A549 (cell line): ENCODE results near the gene CHD6. TPM values are rescaled to one million over a fixed set of nuclear protein-coding genes. Genes with fewer than 3 reads are reported as not detected.

Experiments
- ATAC-seq, 2 experiments: fragments of 200-7000 bp in 1 of 2; fragments of >200 bp in 1 of 2; cut with Nextera tagmentation in 1 of 2; cut with Tn5 transposase in 1 of 2; 3 replicates each; pipeline versions ENCODE4 v1.8.0 to v1.9.1; 2018 to 2020; ENCODE audit warnings: mild to moderate bottlenecking in 1 of 2, moderate library complexity in 1 of 2
- CTCF ChIA-PET: fragments of 300-600 bp; sonication (Branson Sonifier 250); formaldehyde crosslinking; extraction: SDS; loops from one replicate; lab custom pipeline; 2021; ENCODE audit warnings: antibody characterized with exemption, inconsistent platforms; lab: Yijun Ruan, JAX
- POLR2A ChIA-PET: fragments of 350-600 bp; formaldehyde crosslinking; extraction: SDS; loops from one replicate; lab custom pipeline; 2021; ENCODE audit warnings: antibody characterized with exemption, inconsistent platforms; lab: Yijun Ruan, JAX
- DNase-seq, 2 experiments: peaks; one replicate each; pipeline versions ENCODE4 v3.0.0 to v3.0.0-alpha.2; 2011 to 2016; ENCODE audit warnings: low read depth in 1 of 2, low spot score in 1 of 2
- FAIRE-seq: peaks from 2 replicates; lab custom pipeline; 2011; peaks lifted over from hg19 to GRCh38; lab: Jason Lieb, UNC
- H3K27ac ChIP-seq, 2 experiments: fragments of >200 bp; sonication (Bioruptor Twin); formaldehyde crosslinking; 3 replicates each; pipeline ENCODE4 v1.5.1; 2016 to 2017
- H3K4me1 ChIP-seq: fragments of >200 bp; sonication (Bioruptor Twin); formaldehyde crosslinking; 3 replicates; pipeline ENCODE4 v1.6.1; 2016
- H3K4me2 ChIP-seq: fragments of >200 bp; sonication (Bioruptor Twin); formaldehyde crosslinking; 3 replicates; pipeline ENCODE4 v1.6.1; 2016
- H3K4me3 ChIP-seq: fragments of >200 bp; sonication (Bioruptor Twin); formaldehyde crosslinking; 3 replicates; pipeline ENCODE4 v1.5.1; 2016
- H3K9me3 ChIP-seq: fragments of >200 bp; sonication (Bioruptor Twin); formaldehyde crosslinking; 3 replicates; pipeline ENCODE4 v1.6.1; 2016
- BCL3 ChIP-seq: fragments of >200 bp; sonication (Bioruptor Twin); formaldehyde crosslinking; IDR thresholded peaks from 3 replicates; pipeline ENCODE4 v1.6.1; 2016
- CBX2 ChIP-seq: fragments of 200-600 bp; sonication (generic); IDR thresholded peaks from 2 replicates; pipeline ENCODE4 v1.6.1; 2016; ENCODE audit warnings: low read depth, mild to moderate bottlenecking, borderline replicate concordance
- CBX8 ChIP-seq: fragments of 200-600 bp; sonication (generic); IDR thresholded peaks from 2 replicates; pipeline ENCODE4 v1.6.1; 2016
- CHD2 ChIP-seq: fragments of 150-350 bp; IDR thresholded peaks from 2 replicates; pipeline ENCODE4 v1.6.1; 2014; ENCODE audit warnings: low read length; ENCODE audit not compliant: partially characterized antibody
- CHD4 ChIP-seq: fragments of 200-600 bp; sonication (generic); IDR thresholded peaks from 2 replicates; pipeline ENCODE4 v1.6.1; 2016; ENCODE audit warnings: antibody characterized with exemption, mild to moderate bottlenecking, borderline replicate concordance
- CTCF ChIP-seq: fragments of >200 bp; sonication (Bioruptor Twin); formaldehyde crosslinking; IDR thresholded peaks from 3 replicates; pipeline ENCODE4 v1.5.1; 2016
- FOSB ChIP-seq: fragments of 250-450 bp; sonication (Bioruptor Pico); IDR thresholded peaks from 2 replicates; pipeline ENCODE4 v1.5.0; 2020; ENCODE audit warnings: mild to moderate bottlenecking, moderate library complexity
- HES2 ChIP-seq: fragments of >200 bp; sonication (Bioruptor Twin); formaldehyde crosslinking; IDR thresholded peaks from 2 replicates; pipeline ENCODE4 v1.6.1; 2016
- HEYL ChIP-seq: fragments of 250-450 bp; sonication (Bioruptor Pico); IDR thresholded peaks from 2 replicates; pipeline ENCODE4 v1.8.0; 2021; ENCODE audit warnings: mild to moderate bottlenecking, moderate library complexity
- HOXB13 ChIP-seq: fragments of 250-450 bp; sonication (Bioruptor Pico); IDR thresholded peaks from 2 replicates; pipeline ENCODE4 v1.5.0; 2020; ENCODE audit warnings: low read depth, mild to moderate bottlenecking, moderate library complexity
- PBX3 ChIP-seq: IDR thresholded peaks from 2 replicates; pipeline ENCODE4 v1.6.1; 2012
- PHF8 ChIP-seq: fragments of 200-600 bp; sonication (generic); IDR thresholded peaks from 2 replicates; pipeline ENCODE4 v1.6.1; 2016; ENCODE audit warnings: low read depth, mild to moderate bottlenecking, antibody characterized with exemption, moderate library complexity, borderline replicate concordance
- POLR2AphosphoS2 ChIP-seq: conservative IDR thresholded peaks from 2 replicates; pipeline ENCODE4 v1.6.1; 2012; ENCODE audit warnings: low read length, improper control_type of control experiment, inconsistent platforms
- REST ChIP-seq: fragments of 200-600 bp; sonication (generic); IDR thresholded peaks from 2 replicates; pipeline ENCODE4 v1.6.1; 2016; ENCODE audit warnings: antibody characterized with exemption, mild to moderate bottlenecking, moderate library complexity
- RFX5 ChIP-seq: fragments of 450-650 bp; IDR thresholded peaks from 2 replicates; pipeline ENCODE4 v1.7.1; 2014; ENCODE audit warnings: antibody characterized with exemption, mild to moderate bottlenecking, moderate library complexity
- SREBF2 ChIP-seq: fragments of 450-650 bp; IDR thresholded peaks from 2 replicates; pipeline ENCODE4 v1.6.1; 2014; ENCODE audit warnings: mild to moderate bottlenecking, moderate library complexity
- TFCP2L1 ChIP-seq: fragments of 250-450 bp; sonication (Bioruptor Pico); IDR thresholded peaks from 2 replicates; pipeline ENCODE4 v1.5.0; 2021; ENCODE audit warnings: mild to moderate bottlenecking
- TP53 ChIP-seq: fragments of 250-450 bp; sonication (Bioruptor Pico); IDR thresholded peaks from 2 replicates; pipeline ENCODE4 v1.5.0; 2021; ENCODE audit warnings: mild to moderate bottlenecking, moderate library complexity
- ZFP36 ChIP-seq: fragments of 450-650 bp; IDR thresholded peaks from 2 replicates; pipeline ENCODE4 v1.6.1; 2014; ENCODE audit warnings: borderline replicate concordance; ENCODE audit not compliant: partially characterized antibody
- WGBS: methylation state at CpG from one replicate; pipeline ENCODE4 v1.1.6; 2017; ENCODE audit errors: missing lambda C conversion rate; 5-methylcytosine and 5-hydroxymethylcytosine counted together
- polyA plus RNA-seq, 4 experiments: library from polyadenylated mRNA; depleted of rRNA in 3 of 4; stranded (reverse); fragments of >200 nt; fragmentation: RNase III in 1 of 4; extraction: RNeasy Plus Mini Kit Qiagen cat#74134 plus additional on column Dnase treatment in 1 of 4; gene quantifications; 2 replicates in 3 of 4; 3 replicates in 1 of 4; pipeline ENCODE4 v1.2.3, GENCODE V29; 2011 to 2017

Gene CHD6
- polyA plus RNA-seq, 2 of the 4 experiments (the other 2 are of a cell fraction): 8.2 to 22.6 TPM

- H3K27ac ChIP-seq: no peak overlapping the region
- ATAC-seq (no peak), FAIRE-seq (no peak), DNase-seq (no peak)
- WGBS: 23% methylated on average over 4 of the region's 4 CpGs
- CTCF ChIA-PET: no interaction called here
- POLR2A ChIA-PET: no interaction called here
- no peaks in the 10 kb centered on the region for H3K9me3 ChIP-seq
- H3K4me3 ChIP-seq: no peak overlapping the region
- no peak for TF ChIP-seq PBX3
- no peak for TF ChIP-seq CHD4
- no peak for TF ChIP-seq POLR2AphosphoS2
- no peak for TF ChIP-seq RFX5
- no peak for TF ChIP-seq REST
- no peak for TF ChIP-seq TP53 (CRISPR knock-in tag)
- TF ChIP-seq SREBF2: no peak
- TF ChIP-seq ZFP36: no peak
- TF ChIP-seq CHD2: no peak
- TF ChIP-seq HEYL: no peak
- no peaks in the 10 kb centered on the region for H3K4me1 ChIP-seq
- H3K4me2 ChIP-seq: no peak overlapping the region
Observed at GRCh38 chr20:41631826-41632225, 13.6 kb upstream of the CHD6 start.

GRCh38 chr20:41630846-41631245 lies 12.7 kb upstream of the CHD6 start:
- Histone ChIP-seq H3K4me2 (no peak overlapping the region), H3K9me3 (no peaks in the 10 kb centered on the region), H3K4me1 (no peaks in the 10 kb centered on the region), H3K27ac (no peak overlapping the region), H3K4me3 (no peak overlapping the region)
- DNase-seq (no peak), FAIRE-seq (no peak), ATAC-seq (no peak)
- CTCF ChIA-PET: no interaction called here
- WGBS: 100% methylated on average over 1 of the region's 1 CpG
- TF ChIP-seq BCL3: no peak
- no peak for TF ChIP-seq CHD4
- no peak for TF ChIP-seq PHF8
- TF ChIP-seq CBX8: no peak
- TF ChIP-seq HES2: no peak
- TF ChIP-seq FOSB (CRISPR knock-in tag): no peak
- no peak for TF ChIP-seq CBX2
- TF ChIP-seq POLR2AphosphoS2: no peak
- no peak for TF ChIP-seq HOXB13
- no peak for TF ChIP-seq CTCF
- no peak for TF ChIP-seq TFCP2L1 (CRISPR knock-in tag)
- TF ChIP-seq RFX5: no peak
- POLR2A ChIA-PET: interaction anchor here (1.3 kb wide), 1 partner anchor 13 kb away, joined by 4 read pairs; the partner anchor contains the start of gene CHD6
